Measurements from ENCODE around the gene RBBP4.

Gene RBBP4

GRCh38 chr1:32650752-32651460, at the start of gene RBBP4:
Gene RBBP4, plus strand, starts transcription at chr1:32651208. Its CDS starts 99 bp downstream, at chr1:32651307.
- Histone ChIP-seq H3K36me3 (ENCODE audit: insufficient read depth, low read length) (peaks cover 9% of the 10 kb centered on the region; the same call in 1 of the 2 replicates), H3K9me3 (ENCODE audit: insufficient read depth, low read depth, low read length) (no peaks in the 10 kb centered on the region), H4K20me1 (ENCODE audit: insufficient read depth, low read length, poor library complexity, severe bottlenecking) (peaks cover 49% of the 10 kb centered on the region), H3K4me2 (ENCODE audit: low read depth, low read length, poor library complexity, severe bottlenecking) (peak within 1 kb of the TSS; percentile 92), H3K79me2 (ENCODE audit: insufficient read depth, low read length) (peaks cover 79% of the 10 kb centered on the region), H2AFZ (ENCODE audit: low read length) (peak within 1 kb of the TSS; percentile 90), H3K9me2 (replicated peaks; ENCODE audit: low read depth, low read length) (no peaks in the 10 kb centered on the region), H3F3A (ENCODE audit: low read depth) (no peaks in the 10 kb centered on the region; the same call in 1 of the 2 replicates), H3K4me3 (ENCODE audit: low read length, poor library complexity, severe bottlenecking) (peak within 1 kb of the TSS; percentile 98), H3K9ac (ENCODE audit: low read depth, low read length, poor library complexity, severe bottlenecking) (peak within 1 kb of the TSS; percentile 99), H3K27me3 (ENCODE audit: insufficient read depth, low read length, poor library complexity, severe bottlenecking) (no peaks in the 10 kb centered on the region), H3K4me1 (ENCODE audit: insufficient read depth, low read length, poor library complexity, severe bottlenecking) (peaks cover 41% of the 10 kb centered on the region)
- TF ChIP-seq CTCF (conservative IDR thresholded peaks at IDR 0.05; ENCODE audit: low read length): no peak
- TF ChIP-seq EZH2phosphoT487 (IDR thresholded peaks at IDR 0.05; ENCODE audit: borderline replicate concordance): no peak

DNA sequence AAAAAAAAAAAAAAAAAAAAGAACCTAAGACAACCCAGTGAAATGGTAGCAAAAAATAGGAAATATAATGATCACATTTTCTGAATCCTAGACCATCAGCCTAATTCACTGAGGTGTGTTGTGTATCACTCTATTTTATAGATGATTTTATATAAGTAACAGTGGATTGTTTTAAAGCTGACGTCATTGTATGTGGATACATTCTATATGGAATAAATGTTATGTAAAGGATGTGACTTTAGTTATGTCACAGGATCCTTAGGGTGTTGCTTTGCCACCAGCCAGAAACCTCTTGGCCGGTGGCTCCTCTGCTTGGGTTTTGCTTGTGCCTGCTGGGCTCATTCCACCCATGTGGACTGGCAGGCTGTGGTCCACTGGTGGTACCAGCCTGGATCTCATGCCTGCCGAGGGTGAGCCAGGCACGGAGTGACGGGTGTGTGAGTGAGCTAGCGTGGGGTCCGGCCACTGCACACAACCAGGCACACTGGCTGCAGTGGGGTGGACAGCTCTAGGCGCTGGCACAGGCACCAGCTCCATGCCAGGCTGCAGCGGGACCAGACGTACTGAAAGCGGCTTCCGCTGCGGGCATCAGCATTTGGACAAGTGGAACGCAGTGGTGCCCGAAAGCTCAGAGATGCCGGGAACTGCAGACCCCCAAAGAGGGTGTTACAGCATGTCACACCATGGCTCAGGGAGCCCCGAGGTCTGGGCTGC, 45.1 kb upstream of the RBBP4 start:
- Histone ChIP-seq H3K79me2 (ENCODE audit: insufficient read depth, low read length) (no peaks in the 10 kb centered on the region), H3K4me3 (ENCODE audit: low read length, poor library complexity, severe bottlenecking) (no peak overlapping the region), H4K20me1 (ENCODE audit: insufficient read depth, low read length, poor library complexity, severe bottlenecking) (no peaks in the 10 kb centered on the region), H3K27me3 (ENCODE audit: insufficient read depth, low read length, poor library complexity, severe bottlenecking) (no peaks in the 10 kb centered on the region), H3K4me2 (ENCODE audit: low read depth, low read length, poor library complexity, severe bottlenecking) (no peak overlapping the region), H3K9me3 (ENCODE audit: insufficient read depth, low read depth, low read length) (no peaks in the 10 kb centered on the region), H3K9ac (ENCODE audit: low read depth, low read length, poor library complexity, severe bottlenecking) (no peak overlapping the region), H3F3A (ENCODE audit: low read depth) (no peaks in the 10 kb centered on the region), H3K4me1 (ENCODE audit: insufficient read depth, low read length, poor library complexity, severe bottlenecking) (no peaks in the 10 kb centered on the region), H3K36me3 (ENCODE audit: insufficient read depth, low read length) (0 out of 2 replicates have a peak, but pooled peaks cover 2% of the 10 kb centered on the region), H3K9me2 (replicated peaks; ENCODE audit: low read depth, low read length) (no peaks in the 10 kb centered on the region), H2AFZ (ENCODE audit: low read length) (no peak overlapping the region)
- TF ChIP-seq EZH2phosphoT487 (IDR thresholded peaks at IDR 0.05; ENCODE audit: borderline replicate concordance) (no peak), CTCF (conservative IDR thresholded peaks at IDR 0.05; ENCODE audit: low read length) (no peak)

DNA sequence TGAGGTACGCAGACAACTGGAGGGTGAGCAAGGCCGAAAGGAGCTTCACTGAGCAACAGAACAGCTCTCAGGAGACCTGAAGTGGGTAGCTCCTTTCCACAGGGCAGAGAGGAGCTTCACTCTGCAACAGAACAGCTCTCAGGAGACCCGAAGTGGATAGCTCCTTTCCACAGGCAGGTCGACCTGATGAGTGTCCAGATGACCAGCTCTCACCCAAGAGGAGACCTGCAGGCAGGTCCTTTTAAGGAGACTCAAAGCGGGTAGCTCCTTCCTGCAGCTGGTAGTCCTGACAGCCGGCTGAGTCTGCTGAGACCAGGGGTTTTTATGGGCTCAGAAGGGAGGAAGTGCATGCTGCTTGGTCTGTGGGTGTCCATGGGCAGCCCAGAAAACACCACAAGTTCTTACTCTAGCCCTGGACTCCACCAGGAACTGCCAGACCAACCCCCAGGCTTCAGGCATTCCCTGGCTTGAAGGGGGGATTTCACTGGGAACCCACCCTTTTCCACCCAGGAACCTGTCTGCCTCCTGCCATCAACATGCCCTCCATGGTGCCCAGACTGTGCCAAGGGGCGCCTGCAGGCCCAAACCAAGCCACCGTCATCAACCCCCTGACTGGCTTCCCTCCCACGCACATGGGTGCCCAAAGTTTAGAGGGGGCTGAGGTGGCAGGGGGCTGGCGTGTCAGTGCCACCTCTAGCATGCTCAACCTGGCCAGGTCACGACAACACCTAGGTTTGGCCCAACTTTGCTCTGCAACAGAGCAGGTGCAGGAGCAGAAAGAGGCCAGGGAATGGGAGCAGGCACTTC, 44.2 kb upstream of the RBBP4 start:
- H3K4me3 ChIP-seq (ENCODE audit: low read length, poor library complexity, severe bottlenecking): no peak overlapping the region
- H4K20me1 ChIP-seq (ENCODE audit: insufficient read depth, low read length, poor library complexity, severe bottlenecking): no peaks in the 10 kb centered on the region
- no peak overlapping the region for H2AFZ ChIP-seq (ENCODE audit: low read length)
- H3K4me2 ChIP-seq (ENCODE audit: low read depth, low read length, poor library complexity, severe bottlenecking): no peak overlapping the region
- no peak overlapping the region for H3K9ac ChIP-seq (ENCODE audit: low read depth, low read length, poor library complexity, severe bottlenecking)
- H3F3A ChIP-seq (ENCODE audit: low read depth): no peaks in the 10 kb centered on the region
- H3K79me2 ChIP-seq (ENCODE audit: insufficient read depth, low read length): no peaks in the 10 kb centered on the region
- H3K4me1 ChIP-seq (ENCODE audit: insufficient read depth, low read length, poor library complexity, severe bottlenecking): no peaks in the 10 kb centered on the region
- H3K36me3 ChIP-seq (ENCODE audit: insufficient read depth, low read length): no peaks in the 10 kb centered on the region
- no peaks in the 10 kb centered on the region for H3K9me3 ChIP-seq (ENCODE audit: insufficient read depth, low read depth, low read length)
- TF ChIP-seq CTCF (conservative IDR thresholded peaks at IDR 0.05; ENCODE audit: low read length) (no peak), EZH2phosphoT487 (IDR thresholded peaks at IDR 0.05; ENCODE audit: borderline replicate concordance) (no peak)
- H3K9me2 ChIP-seq (replicated peaks; ENCODE audit: low read depth, low read length): no peaks in the 10 kb centered on the region
- H3K27me3 ChIP-seq (ENCODE audit: insufficient read depth, low read length, poor library complexity, severe bottlenecking): no peaks in the 10 kb centered on the region

Measured in Loucy (cell line).